Measurements from ENCODE around the gene DNAJB8. TPM values are rescaled to one million over a fixed set of nuclear protein-coding genes. Genes with fewer than 3 reads are reported as not detected.

Gene DNAJB8
- total and polyA plus RNA-seq, 9 of the 15 experiments (the other 6 are each of a cell fraction or from before 2014, with no cell fraction given): not detected

DNA sequence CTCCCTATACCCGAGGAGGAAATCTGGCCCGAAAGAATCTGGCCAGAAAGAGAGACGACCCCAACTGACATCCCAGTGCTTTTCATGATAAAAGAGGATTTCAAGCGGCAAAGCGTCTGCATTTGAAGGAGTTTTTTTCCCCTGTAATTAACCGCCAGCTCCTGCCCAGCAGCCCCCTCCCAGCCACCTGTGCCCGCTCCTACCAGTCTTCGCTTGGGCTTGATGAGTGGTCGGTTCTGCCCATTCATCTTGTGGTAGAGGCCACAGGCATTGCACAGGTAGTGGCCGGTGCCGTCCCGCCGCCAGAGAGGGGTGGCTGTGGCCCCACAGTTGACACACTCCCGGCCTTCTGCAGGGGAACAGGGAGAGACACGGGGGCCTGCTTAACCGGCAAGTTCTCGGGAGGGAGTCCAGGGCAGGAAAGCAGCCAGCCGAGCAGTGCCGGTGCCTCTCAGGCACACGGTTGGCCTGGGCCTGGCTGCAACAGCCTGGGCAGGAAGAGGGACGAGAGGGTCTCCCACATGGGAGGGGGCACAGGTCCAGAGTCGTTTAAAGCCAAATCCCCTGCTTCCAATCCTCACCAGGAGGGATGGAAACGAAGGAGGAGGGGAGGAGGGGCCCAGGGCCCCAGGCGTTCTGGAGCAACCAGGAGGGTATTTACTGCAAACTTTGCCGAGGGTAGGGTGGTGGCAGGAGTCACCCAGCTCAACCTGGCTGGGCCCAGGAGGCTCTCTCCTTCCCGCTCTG, 17.1 kb upstream of the DNAJB8 start:
- FAIRE-seq (no peak), DNase-seq (ENCODE audit: extremely low read depth in 1 of 4, low spot score in 3 of 4) (peak in 1 of 4 experiments; percentile 35), ATAC-seq (no peak)
- 0% methylated on average over 11 of the region's 26 CpGs for WGBS (ENCODE audit: insufficient coverage, low coverage, missing lambda C conversion rate)
- peak overlapping the region; percentile 94 to 98 for H3K9ac ChIP-seq (ENCODE audit: insufficient read depth in 1 of 2, low read depth in 2 of 2, low read length in 2 of 2)
- no peaks in the 10 kb centered on the region for H3K9me1 ChIP-seq (ENCODE audit: control insufficient read depth, insufficient read depth, low read length)
- H3K4me2 ChIP-seq (ENCODE audit: insufficient read depth, low read length): peak overlapping the region; percentile 92
- CTCF ChIA-PET (ENCODE audit: low intra/inter-chr PET ratio): no interaction called here
- H3K4me1 ChIP-seq (replicated peaks in 1 of 2; ENCODE audit: control insufficient read depth in 2 of 2, insufficient read depth in 2 of 2, low read length in 2 of 2): peaks cover 17 to 68% of the 10 kb centered on the region in 2 experiments; a peak in 3 of 5 replicates
- peak overlapping the region; percentile 98 for H3K27ac ChIP-seq (ENCODE audit: extremely low read depth, low read depth, low read length)
- peaks cover 88% of the 10 kb centered on the region for H3K79me2 ChIP-seq (ENCODE audit: control insufficient read depth, insufficient read depth, low read length)
- peaks cover 86% of the 10 kb centered on the region for H3K36me3 ChIP-seq (ENCODE audit: control insufficient read depth, insufficient read depth, low read length)
- H3K4me3 ChIP-seq: peak overlapping the region; percentile 98
- POLR2A ChIA-PET: interaction anchor here (0.6 to 2.8 kb wide), 12 partner anchors 9 to 314 kb away, joined by 3 to 17 read pairs (median 5); partner anchors contain the start of gene GATA2
- no peaks in the 10 kb centered on the region for H3K9me3 ChIP-seq (replicated peaks; ENCODE audit: control insufficient read depth, insufficient read depth, low read depth, low read length)
- intact Hi-C loops (cut with micrococcal nuclease): no loop called here
- no peak overlapping the region for H2AFZ ChIP-seq (ENCODE audit: low read depth, low read length)
- peaks cover 33% of the 10 kb centered on the region for H4K20me1 ChIP-seq (replicated peaks; ENCODE audit: control insufficient read depth, insufficient read depth, low read length)
- BruUV-seq (replicated peaks): no TSS peak
- in situ Hi-C loops (cut with MboI): no loop called here
- H3K27me3 ChIP-seq (ENCODE audit: control insufficient read depth in 2 of 2, insufficient read depth in 2 of 2, low read length in 2 of 2): no peaks in the 10 kb centered on the region
- TF ChIP-seq SREBF2 (CRISPR knock-in tag; IDR thresholded peaks at IDR 0.05) (no peak), HIVEP1 (CRISPR knock-in tag; IDR thresholded peaks at IDR 0.05) (no peak), USF1 (CRISPR knock-in tag; IDR thresholded peaks at IDR 0.05) (peak; percentile 12; the same call in 1 of the 2 replicates), CHD1 (IDR thresholded peaks at IDR 0.05; ENCODE audit: low read length) (peak; percentile 94), MAZ (CRISPR knock-in tag; conservative IDR thresholded peaks at IDR 0.05 in 1 of 2, IDR thresholded peaks at IDR 0.05 in 1 of 2) (peak in 1 of 2 experiments; percentile 42; a peak in 1 of 4 replicates), KDM5B (IDR thresholded peaks at IDR 0.05; ENCODE audit: insufficient replicate concordance, low read depth, low read length) (peak; percentile 37), POLR2A (conservative IDR thresholded peaks at IDR 0.05) (peak; percentile 53), MAFF (IDR thresholded peaks at IDR 0.05; ENCODE audit: low read length) (no peak), ELF4 (CRISPR knock-in tag; IDR thresholded peaks at IDR 0.05) (0 out of 2 replicates have a peak, but pooled peaks have one; percentile 2), HDAC1 (IDR thresholded peaks at IDR 0.05) (no peak), ZNF518B (CRISPR knock-in tag; IDR thresholded peaks at IDR 0.05) (no peak)
- TF ChIP-seq, protein P1, sequence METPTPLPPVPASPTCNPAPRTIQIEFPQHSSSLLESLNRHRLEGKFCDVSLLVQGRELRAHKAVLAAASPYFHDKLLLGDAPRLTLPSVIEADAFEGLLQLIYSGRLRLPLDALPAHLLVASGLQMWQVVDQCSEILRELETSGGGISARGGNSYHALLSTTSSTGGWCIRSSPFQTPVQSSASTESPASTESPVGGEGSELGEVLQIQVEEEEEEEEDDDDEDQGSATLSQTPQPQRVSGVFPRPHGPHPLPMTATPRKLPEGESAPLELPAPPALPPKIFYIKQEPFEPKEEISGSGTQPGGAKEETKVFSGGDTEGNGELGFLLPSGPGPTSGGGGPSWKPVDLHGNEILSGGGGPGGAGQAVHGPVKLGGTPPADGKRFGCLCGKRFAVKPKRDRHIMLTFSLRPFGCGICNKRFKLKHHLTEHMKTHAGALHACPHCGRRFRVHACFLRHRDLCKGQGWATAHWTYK (CRISPR knock-in tag; IDR thresholded peaks at IDR 0.05): peak; percentile 80
- TF ChIP-seq, protein P2, sequence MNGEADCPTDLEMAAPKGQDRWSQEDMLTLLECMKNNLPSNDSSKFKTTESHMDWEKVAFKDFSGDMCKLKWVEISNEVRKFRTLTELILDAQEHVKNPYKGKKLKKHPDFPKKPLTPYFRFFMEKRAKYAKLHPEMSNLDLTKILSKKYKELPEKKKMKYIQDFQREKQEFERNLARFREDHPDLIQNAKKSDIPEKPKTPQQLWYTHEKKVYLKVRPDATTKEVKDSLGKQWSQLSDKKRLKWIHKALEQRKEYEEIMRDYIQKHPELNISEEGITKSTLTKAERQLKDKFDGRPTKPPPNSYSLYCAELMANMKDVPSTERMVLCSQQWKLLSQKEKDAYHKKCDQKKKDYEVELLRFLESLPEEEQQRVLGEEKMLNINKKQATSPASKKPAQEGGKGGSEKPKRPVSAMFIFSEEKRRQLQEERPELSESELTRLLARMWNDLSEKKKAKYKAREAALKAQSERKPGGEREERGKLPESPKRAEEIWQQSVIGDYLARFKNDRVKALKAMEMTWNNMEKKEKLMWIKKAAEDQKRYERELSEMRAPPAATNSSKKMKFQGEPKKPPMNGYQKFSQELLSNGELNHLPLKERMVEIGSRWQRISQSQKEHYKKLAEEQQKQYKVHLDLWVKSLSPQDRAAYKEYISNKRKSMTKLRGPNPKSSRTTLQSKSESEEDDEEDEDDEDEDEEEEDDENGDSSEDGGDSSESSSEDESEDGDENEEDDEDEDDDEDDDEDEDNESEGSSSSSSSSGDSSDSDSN (IDR thresholded peaks at IDR 0.05; ENCODE audit: borderline replicate concordance in 1 of 2, low read depth in 2 of 2, low read length in 2 of 2): 0 out of 4 replicates have a peak, but pooled peaks of 1 of the 2 experiments have one; percentile 17

Data from K562 (cell line).